Fibroblast of the aortic adventitia (primary cell): ENCODE measurements around the gene OR14I1. TPM values are rescaled to one million over a fixed set of nuclear protein-coding genes. Genes with fewer than 3 reads are reported as not detected.

Experiments used
- DNase-seq: peaks from one replicate; pipeline ENCODE4 v3.0.0-alpha.2; 2010; ENCODE audit warnings: low read depth
- H3K4me3 ChIP-seq: 2 replicates; pipeline ENCODE4 v1.5.1; 2011; ENCODE audit warnings: low read depth, mild to moderate bottlenecking, control low read depth, low read length, moderate library complexity
- total RNA-seq: library from RNA; depleted of rRNA; stranded (reverse); fragments of >200 nt; gene quantifications from 2 replicates; pipeline ENCODE4 v1.2.3, GENCODE V29; 2012; ENCODE audit warnings: low replicate concordance
- TF ChIP-seq, protein P1 (sequence below): IDR thresholded peaks from 2 replicates; pipeline ENCODE4 v1.5.1; 2011; ENCODE audit warnings: mild to moderate bottlenecking, low read length, control low read depth, inconsistent platforms; ENCODE audit not compliant: insufficient read depth

Gene OR14I1
- total RNA-seq, 1 donor: not detected

DNA sequence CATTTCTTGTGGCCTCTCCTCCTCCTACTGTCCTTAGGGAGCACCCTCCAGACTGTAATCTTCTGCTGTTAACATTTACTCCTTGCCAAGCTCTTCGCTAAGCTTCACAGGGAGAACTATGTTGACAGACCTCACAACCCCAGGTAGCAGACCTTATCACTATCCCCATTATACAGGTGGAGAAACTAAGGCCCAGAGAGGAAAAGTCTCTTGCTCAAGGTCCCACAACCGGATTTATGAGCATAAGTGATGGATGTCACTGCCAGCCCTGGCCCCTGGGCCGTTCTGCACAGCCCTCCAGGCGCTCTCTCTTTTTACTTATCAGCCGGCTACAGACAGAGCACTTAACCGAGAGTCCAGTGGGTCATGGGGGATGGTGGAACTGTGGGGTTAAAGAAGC, 34.9 kb upstream of the OR14I1 start:
- H3K4me3 ChIP-seq: no peak overlapping the region
- DNase-seq: no peak

DNA sequence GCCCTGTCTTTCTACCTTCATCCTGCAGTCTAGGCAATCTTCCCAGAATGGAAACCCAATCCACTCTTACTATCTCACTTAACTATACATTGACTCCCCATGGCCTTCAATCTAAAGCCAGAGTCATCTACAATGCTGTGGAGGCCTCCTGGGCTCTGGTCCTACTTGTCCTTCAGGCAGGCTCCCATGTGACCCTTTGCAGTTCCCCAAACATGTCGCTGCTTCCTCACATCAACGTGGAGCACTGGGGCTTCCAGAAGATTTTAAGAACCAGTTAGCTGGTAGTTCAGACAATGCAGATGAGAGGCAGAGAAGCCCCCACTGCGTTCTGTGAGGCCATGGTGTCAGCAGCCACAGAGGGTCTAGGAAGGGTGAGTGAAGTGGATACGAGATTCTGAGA, 34.4 kb upstream of the OR14I1 start:
- H3K4me3 ChIP-seq: no peak overlapping the region
- DNase-seq: no peak
- TF ChIP-seq, protein P1, sequence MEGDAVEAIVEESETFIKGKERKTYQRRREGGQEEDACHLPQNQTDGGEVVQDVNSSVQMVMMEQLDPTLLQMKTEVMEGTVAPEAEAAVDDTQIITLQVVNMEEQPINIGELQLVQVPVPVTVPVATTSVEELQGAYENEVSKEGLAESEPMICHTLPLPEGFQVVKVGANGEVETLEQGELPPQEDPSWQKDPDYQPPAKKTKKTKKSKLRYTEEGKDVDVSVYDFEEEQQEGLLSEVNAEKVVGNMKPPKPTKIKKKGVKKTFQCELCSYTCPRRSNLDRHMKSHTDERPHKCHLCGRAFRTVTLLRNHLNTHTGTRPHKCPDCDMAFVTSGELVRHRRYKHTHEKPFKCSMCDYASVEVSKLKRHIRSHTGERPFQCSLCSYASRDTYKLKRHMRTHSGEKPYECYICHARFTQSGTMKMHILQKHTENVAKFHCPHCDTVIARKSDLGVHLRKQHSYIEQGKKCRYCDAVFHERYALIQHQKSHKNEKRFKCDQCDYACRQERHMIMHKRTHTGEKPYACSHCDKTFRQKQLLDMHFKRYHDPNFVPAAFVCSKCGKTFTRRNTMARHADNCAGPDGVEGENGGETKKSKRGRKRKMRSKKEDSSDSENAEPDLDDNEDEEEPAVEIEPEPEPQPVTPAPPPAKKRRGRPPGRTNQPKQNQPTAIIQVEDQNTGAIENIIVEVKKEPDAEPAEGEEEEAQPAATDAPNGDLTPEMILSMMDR: no peak

More for the DNA sequence above, 34.9 kb upstream of the OR14I1 start:
- TF ChIP-seq, protein P1: no peak

DNA sequence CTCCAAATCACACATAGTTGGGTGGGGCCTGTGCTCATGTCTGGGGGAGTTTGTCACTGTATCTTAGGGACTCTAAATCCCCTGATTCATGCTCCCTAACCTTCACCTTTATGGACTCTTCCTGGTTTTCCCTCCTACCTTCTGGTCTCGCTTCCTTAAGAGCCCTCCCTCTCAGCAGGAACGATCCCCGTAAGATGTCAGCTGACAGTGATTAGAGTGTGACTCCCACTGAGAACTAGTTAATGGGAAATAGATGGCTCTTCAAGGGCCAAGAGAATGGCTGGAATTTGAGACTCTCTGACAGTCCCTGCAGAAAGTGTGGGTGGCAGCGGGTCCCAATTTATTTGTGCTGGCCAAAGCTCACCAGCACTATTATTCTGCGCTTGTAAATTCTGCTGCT, 31.0 kb upstream of the OR14I1 start:
- TF ChIP-seq, protein P1: no peak
- no peak overlapping the region for H3K4me3 ChIP-seq
- DNase-seq: no peak

DNA sequence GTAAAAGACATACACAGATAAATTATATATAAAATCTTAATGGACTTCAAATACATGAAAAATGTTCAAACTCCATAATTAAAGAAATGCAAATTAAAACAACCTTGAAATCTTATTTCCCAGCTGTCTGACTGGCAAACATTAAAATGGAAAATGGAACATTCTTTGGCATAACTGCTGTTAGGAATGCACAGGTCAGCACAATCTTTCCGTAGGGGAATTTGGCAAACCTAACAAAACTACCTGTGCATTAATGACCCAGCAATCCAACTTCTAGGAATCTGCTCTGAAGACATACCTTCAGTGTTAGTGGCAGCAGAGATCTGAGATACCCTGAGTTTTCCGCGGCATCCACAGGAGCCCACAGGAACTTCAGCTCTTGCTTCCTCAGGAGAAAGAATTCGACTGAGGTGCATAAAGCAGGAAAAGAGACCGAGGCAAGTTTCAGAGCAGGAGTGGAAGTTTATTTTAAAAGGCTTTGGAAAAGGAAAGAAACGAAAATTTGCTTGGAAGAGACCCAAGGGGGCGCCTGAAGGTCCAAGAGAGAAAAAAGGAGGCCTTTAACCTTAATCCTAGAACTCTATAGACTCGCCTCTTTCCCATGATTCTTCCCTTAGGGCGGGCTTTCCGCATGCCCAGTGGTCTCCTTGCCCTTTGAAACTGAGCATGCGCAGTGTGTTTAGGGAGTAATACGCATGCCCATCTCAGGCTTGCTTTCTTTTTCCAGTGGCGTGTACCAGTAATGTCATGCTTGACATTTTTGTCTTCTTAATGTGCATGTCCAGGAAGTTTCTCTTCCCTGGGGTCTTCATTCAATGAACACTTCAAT, 28.2 kb upstream of the OR14I1 start:
- TF ChIP-seq, protein P1: no peak
- no peak overlapping the region for H3K4me3 ChIP-seq
- DNase-seq: no peak

DNA sequence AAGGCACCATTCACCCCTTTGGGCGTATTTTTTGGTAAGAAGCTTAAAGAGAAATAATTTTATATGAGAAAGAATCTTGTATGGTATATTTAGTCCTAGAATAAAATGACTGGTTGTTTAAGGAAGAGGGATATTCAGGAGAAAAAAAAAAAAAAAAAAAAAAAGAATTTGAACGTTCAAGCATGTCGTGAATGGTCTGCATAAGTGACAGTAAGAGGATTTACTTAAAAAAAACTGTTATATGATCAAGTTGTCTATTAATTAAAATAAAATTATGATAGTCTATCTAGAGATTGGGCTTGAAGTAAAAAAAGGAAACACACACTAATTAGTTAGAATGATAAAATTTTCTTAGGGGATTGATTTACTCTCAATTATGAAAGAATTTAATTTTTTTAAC, 11.7 kb upstream of the OR14I1 start:
- DNase-seq: no peak
- H3K4me3 ChIP-seq: no peak overlapping the region
- TF ChIP-seq, protein P1: no peak

DNA sequence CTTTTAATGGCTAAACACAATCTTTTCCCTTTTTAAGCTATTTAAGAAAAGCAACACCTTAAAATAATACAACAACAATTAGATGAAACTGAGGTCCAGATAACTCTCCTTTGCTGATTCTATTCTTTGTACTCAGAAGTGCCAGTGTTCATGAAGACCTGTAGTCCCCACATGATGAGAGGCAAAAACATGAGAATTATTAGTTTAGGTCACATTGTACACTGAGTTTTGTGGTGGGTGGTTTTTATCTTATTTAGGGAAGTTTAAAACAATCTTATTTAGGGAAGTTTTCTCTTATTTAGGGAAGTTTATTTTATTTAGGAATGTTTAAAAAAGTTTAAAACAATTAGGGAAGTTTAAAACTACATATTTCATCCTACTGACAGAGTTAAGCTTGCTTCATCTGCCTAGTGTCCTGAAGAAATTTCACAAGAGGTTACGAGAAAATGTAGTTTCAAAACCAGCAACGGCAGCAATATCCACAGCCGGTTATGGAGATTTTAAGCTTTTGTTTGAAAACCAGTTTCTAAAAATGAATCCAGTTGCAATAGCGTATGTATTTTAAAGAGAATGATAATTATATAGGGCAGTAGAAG, 7.8 kb upstream of the OR14I1 start:
- no peak for DNase-seq
- H3K4me3 ChIP-seq: no peak overlapping the region
- TF ChIP-seq, protein P1: no peak
